A673 (cell line): ENCODE measurements around the gene TBCE.

Experiments
- EZH2 ChIP-seq: fragments of 200-600 bp; sonication (generic); IDR thresholded peaks from 2 replicates; pipeline ENCODE4 v1.6.1; 2017; ENCODE audit warnings: borderline replicate concordance, low read depth, mild to moderate bottlenecking, mixed read lengths, antibody characterized with exemption, low read length; ENCODE audit not compliant: poor library complexity, severe bottlenecking
- TF ChIP-seq, protein P1 (sequence below): fragments of 300-800, 200-600 bp; sonication (generic); conservative IDR thresholded peaks from 2 replicates; pipeline ENCODE4 v1.5.1; 2017; ENCODE audit warnings: low read depth, mild to moderate bottlenecking, antibody characterized with exemption, low read length, moderate library complexity, mixed read lengths

DNA sequence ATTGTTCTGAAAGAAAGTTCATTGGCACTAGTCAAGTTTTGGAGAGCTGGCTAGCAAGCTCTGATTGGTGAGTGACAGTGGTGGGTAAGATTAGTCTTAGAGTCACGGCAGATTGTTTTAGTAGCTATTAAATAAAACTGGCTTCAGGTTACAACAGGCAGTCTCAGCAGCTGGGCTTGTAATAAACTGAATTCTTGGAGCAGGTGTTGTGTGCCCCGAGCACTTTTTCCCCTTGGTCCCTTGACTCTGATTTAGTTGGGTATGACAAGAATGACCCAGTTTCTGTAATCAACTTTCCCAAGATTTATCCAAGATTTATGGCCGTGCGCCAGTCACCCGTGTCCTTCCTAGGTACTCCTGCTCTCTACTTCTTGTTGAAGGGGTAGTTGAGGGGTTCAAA is 40.2 kb downstream of the TBCE start:
- TF ChIP-seq, protein P1, sequence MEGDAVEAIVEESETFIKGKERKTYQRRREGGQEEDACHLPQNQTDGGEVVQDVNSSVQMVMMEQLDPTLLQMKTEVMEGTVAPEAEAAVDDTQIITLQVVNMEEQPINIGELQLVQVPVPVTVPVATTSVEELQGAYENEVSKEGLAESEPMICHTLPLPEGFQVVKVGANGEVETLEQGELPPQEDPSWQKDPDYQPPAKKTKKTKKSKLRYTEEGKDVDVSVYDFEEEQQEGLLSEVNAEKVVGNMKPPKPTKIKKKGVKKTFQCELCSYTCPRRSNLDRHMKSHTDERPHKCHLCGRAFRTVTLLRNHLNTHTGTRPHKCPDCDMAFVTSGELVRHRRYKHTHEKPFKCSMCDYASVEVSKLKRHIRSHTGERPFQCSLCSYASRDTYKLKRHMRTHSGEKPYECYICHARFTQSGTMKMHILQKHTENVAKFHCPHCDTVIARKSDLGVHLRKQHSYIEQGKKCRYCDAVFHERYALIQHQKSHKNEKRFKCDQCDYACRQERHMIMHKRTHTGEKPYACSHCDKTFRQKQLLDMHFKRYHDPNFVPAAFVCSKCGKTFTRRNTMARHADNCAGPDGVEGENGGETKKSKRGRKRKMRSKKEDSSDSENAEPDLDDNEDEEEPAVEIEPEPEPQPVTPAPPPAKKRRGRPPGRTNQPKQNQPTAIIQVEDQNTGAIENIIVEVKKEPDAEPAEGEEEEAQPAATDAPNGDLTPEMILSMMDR, result no peak
- TF ChIP-seq EZH2, result no peak
